ENCODE results near the gene YWHAH. TPM values are rescaled to one million over a fixed set of nuclear protein-coding genes. Genes with fewer than 3 reads are reported as not detected.
A peak's percentile ranks its signal among the peaks of the same experiment; 100 is the strongest.

Gene YWHAH
- total RNA-seq, 1 donor from 2014 or later: 145 TPM

GRCh38 chr22:31923747-31924146 lies 20.6 kb upstream of the YWHAH start:
- no peak for DNase-seq

- no peak for DNase-seq
These were observed 19.3 kb upstream of the YWHAH start for GRCh38 chr22:31925056-31925455.

GRCh38 chr22:31926024-31926423 lies 18.3 kb upstream of the YWHAH start:
- DNase-seq: no peak

GRCh38 chr22:31926969-31927368 lies 17.4 kb upstream of the YWHAH start:
- no peak for DNase-seq

- DNase-seq: no peak
These were observed 16.8 kb upstream of the YWHAH start for GRCh38 chr22:31927562-31927961.

GRCh38 chr22:31929167-31929930 lies 15.0 kb upstream of the YWHAH start:
- no peak for DNase-seq

- peak; percentile 55 for DNase-seq
These were observed 11.5 kb upstream of the YWHAH start for GRCh38 chr22:31932863-31933262.

- no peak for DNase-seq
These were observed 10.9 kb upstream of the YWHAH start for GRCh38 chr22:31933406-31933805.

- no peak for DNase-seq
These were observed 10.4 kb upstream of the YWHAH start for GRCh38 chr22:31933816-31934482.

GRCh38 chr22:31935961-31936635 lies 8.2 kb upstream of the YWHAH start:
- no peak for DNase-seq

- DNase-seq: no peak
These were observed 7.0 kb upstream of the YWHAH start for GRCh38 chr22:31937341-31937740.

GRCh38 chr22:31938296-31938695 lies 6.0 kb upstream of the YWHAH start:
- DNase-seq: no peak

- DNase-seq: no peak
These were observed 3.8 kb upstream of the YWHAH start for GRCh38 chr22:31940506-31940905.

GRCh38 chr22:31942091-31942490 lies 2.2 kb upstream of the YWHAH start:
- DNase-seq: no peak

- no peak for DNase-seq
These were observed 943 bp upstream of the YWHAH start for GRCh38 chr22:31943206-31943977.

- peak; percentile 33 for DNase-seq
These were observed 536 bp downstream of the YWHAH start for GRCh38 chr22:31944700-31945442.

GRCh38 chr22:31945443-31945855 lies 1.1 kb downstream of the YWHAH start:
- no peak for DNase-seq

GRCh38 chr22:31945971-31946680 lies 1.8 kb downstream of the YWHAH start:
- peak; percentile 40 for DNase-seq

GRCh38 chr22:31947296-31947695 lies 3.0 kb downstream of the YWHAH start:
- peak; percentile 77 for DNase-seq

GRCh38 chr22:31948002-31948401 lies 3.7 kb downstream of the YWHAH start:
- DNase-seq: no peak

GRCh38 chr22:31950226-31950625 lies 5.9 kb downstream of the YWHAH start:
- no peak for DNase-seq

Measured in dermis blood vessel endothelial cell (primary cell).